Transverse colon (tissue), 4 donors: ENCODE results near the gene XPO6. TPM values are rescaled to one million over a fixed set of nuclear protein-coding genes. Genes with fewer than 3 reads are reported as not detected.

Source experiments
- DNase-seq: peaks from one replicate; pipeline ENCODE4 v3.0.0-alpha.2; 2019
- H3K27ac ChIP-seq, 4 donors: fragments of 200-600 bp; sonication (generic); 2 replicates each; pipeline ENCODE4 v1.5.1; 2016 to 2018; ENCODE audit warnings: inconsistent platforms in 4 of 4
- H3K27me3 ChIP-seq: fragments of 200-600 bp; sonication (generic); 2 replicates; pipeline ENCODE4 v1.5.1; 2017; ENCODE audit warnings: inconsistent platforms
- H3K36me3 ChIP-seq, 4 donors: fragments of 200-600 bp; sonication (generic); 2 replicates each; pipeline ENCODE4 v1.5.1; 2017 to 2019; ENCODE audit warnings: inconsistent platforms in 4 of 4
- H3K4me1 ChIP-seq, 4 donors: fragments of 200-600 bp; sonication (generic); 2 replicates each; pipeline ENCODE4 v1.5.1; 2017 to 2020; ENCODE audit warnings: inconsistent platforms in 4 of 4
- H3K4me3 ChIP-seq, 4 donors: fragments of 200-600 bp; sonication (generic); 1 replicate in 1 of 4; 2 replicates in 3 of 4; pipeline versions ENCODE4 v1.5.1 to v1.6.1; 2017 to 2019; ENCODE audit warnings: inconsistent platforms in 4 of 4
- H3K9me3 ChIP-seq, 2 donors: fragments of 200-600 bp; sonication (generic); 2 replicates each; pipeline ENCODE4 v1.5.1; 2017 to 2019; ENCODE audit warnings: inconsistent platforms in 2 of 2
- EP300 ChIP-seq: sonication (generic); formaldehyde crosslinking; IDR thresholded peaks from one replicate; pipeline ENCODE4 v1.6.1; 2017; ENCODE audit warnings: antibody characterized with exemption, low read depth
- POLR2A ChIP-seq: fragments of 450-650 bp; IDR thresholded peaks from one replicate; pipeline ENCODE4 v1.6.1; 2016; ENCODE audit warnings: antibody characterized with exemption, mild to moderate bottlenecking, moderate library complexity
- POLR2AphosphoS5 ChIP-seq, 3 donors: sonication (generic); formaldehyde crosslinking; IDR thresholded peaks; one replicate each; pipeline ENCODE4 v1.6.1; 2016; ENCODE audit warnings: antibody characterized with exemption in 3 of 3
- WGBS, 2 donors: methylation state at CpG; one replicate each; pipeline ENCODE4 v1.1.5; 2018; ENCODE audit warnings: low coverage in 1 of 2; 5-methylcytosine and 5-hydroxymethylcytosine counted together
- in situ Hi-C, 4 donors: fragments of 200-750 bp; cut with MboI; loops; one replicate each; pipeline versions ENCODE4 v1.15.0 to v1.15.1; 2017; ENCODE audit warnings: low sequenced_read_pairs in 3 of 4, low pct_ligation_motif_present in 1 of 4, low pct_unique_long_range_greater_than_20kb in 1 of 4
- intact Hi-C: fragments of 100-400 bp; cut with DNase I; formaldehyde crosslinking; loops from one replicate; pipeline ENCODE4 v1.15.1; 2023; ENCODE audit warnings: low total_unique reads
- total RNA-seq, 4 donors: library from RNA; depleted of rRNA; stranded (reverse); fragments of >200 nt; gene quantifications; one replicate each; pipeline ENCODE4 v1.1.0, GENCODE V29; 2016
- TF ChIP-seq, protein P1 (sequence below), 5 experiments: fragments of 200-600 bp in 3 of 5; fragments of 450-650 bp in 2 of 5; sonication (generic) in 3 of 5; IDR thresholded peaks; 1 replicate in 2 of 5; 2 replicates in 3 of 5; pipeline ENCODE4 v1.5.1; 2016 to 2017; ENCODE audit warnings: antibody characterized with exemption in 5 of 5, inconsistent platforms in 3 of 5, mild to moderate bottlenecking in 2 of 5, moderate library complexity in 1 of 5

XPO6 gene
- total RNA-seq, 4 donors from 2014 or later: 140 to 254 (median 204) TPM

GRCh38 chr16:28096983-28097899 is 114.5 kb downstream of the XPO6 start:
- H3K4me1 ChIP-seq: no peaks in the 10 kb centered on the region
- H3K27me3 ChIP-seq: no peaks in the 10 kb centered on the region
- in situ Hi-C loops: no loop called here
- H3K4me3 ChIP-seq: no peak overlapping the region
- no peak for TF ChIP-seq POLR2AphosphoS5 (IDR thresholded peaks at IDR 0.05)
- no peak for DNase-seq
- intact Hi-C loops: no loop called here
- H3K9me3 ChIP-seq: no peaks in the 10 kb centered on the region
- 88% methylated on average over 17 of the region's 17 CpGs; no CpG with 5 or more reads in 1 of the 2 donors for WGBS, 2 donors
- H3K36me3 ChIP-seq: peaks cover 0 to 39% (median 18%) of the 10 kb centered on the region in 4 donors
- no peak overlapping the region for H3K27ac ChIP-seq

DNA sequence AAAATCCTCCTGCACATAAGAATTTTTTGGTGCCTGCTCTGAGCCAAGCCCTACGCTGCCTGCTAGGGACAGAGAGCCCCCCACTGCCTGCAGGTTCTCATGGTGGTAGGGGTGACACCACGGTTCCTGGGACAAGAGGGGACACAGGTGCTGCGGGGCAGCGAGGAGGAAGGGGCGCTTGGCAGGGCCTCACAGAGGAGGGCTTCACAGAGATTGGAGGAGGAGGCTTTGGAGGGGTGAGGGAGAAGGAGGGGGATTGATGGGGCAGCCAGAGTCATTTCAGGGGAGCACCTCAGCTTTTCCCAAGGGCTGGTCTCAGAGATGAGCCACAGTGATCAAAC is 118.4 kb downstream of the XPO6 start:
- TF ChIP-seq, protein P1, sequence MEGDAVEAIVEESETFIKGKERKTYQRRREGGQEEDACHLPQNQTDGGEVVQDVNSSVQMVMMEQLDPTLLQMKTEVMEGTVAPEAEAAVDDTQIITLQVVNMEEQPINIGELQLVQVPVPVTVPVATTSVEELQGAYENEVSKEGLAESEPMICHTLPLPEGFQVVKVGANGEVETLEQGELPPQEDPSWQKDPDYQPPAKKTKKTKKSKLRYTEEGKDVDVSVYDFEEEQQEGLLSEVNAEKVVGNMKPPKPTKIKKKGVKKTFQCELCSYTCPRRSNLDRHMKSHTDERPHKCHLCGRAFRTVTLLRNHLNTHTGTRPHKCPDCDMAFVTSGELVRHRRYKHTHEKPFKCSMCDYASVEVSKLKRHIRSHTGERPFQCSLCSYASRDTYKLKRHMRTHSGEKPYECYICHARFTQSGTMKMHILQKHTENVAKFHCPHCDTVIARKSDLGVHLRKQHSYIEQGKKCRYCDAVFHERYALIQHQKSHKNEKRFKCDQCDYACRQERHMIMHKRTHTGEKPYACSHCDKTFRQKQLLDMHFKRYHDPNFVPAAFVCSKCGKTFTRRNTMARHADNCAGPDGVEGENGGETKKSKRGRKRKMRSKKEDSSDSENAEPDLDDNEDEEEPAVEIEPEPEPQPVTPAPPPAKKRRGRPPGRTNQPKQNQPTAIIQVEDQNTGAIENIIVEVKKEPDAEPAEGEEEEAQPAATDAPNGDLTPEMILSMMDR (IDR thresholded peaks at IDR 0.05): no peak
- TF ChIP-seq POLR2AphosphoS5 (IDR thresholded peaks at IDR 0.05): no peak
- no peak for TF ChIP-seq POLR2A
- TF ChIP-seq EP300: no peak
- Histone ChIP-seq H3K4me1 (no peaks in the 10 kb centered on the region), H3K27ac (no peak overlapping the region), H3K9me3 (no peaks in the 10 kb centered on the region), H3K36me3 (peaks cover 0 to 8% (median 0%) of the 10 kb centered on the region in 4 donors), H3K4me3 (no peak overlapping the region), H3K27me3 (no peaks in the 10 kb centered on the region)
- in situ Hi-C loops: no loop called here
- WGBS, 2 donors: 86 to 100% methylated on average over 2 to 5 of the region's 5 CpGs
- intact Hi-C loops: no loop called here
- DNase-seq: no peak

- H3K27ac ChIP-seq: no peak overlapping the region
- no peak for DNase-seq
- no peaks in the 10 kb centered on the region for H3K27me3 ChIP-seq
- peaks cover 0 to 3% (median 0%) of the 10 kb centered on the region in 4 donors for H3K36me3 ChIP-seq
- in situ Hi-C loops: no loop called here
- H3K4me3 ChIP-seq: no peak overlapping the region
- no peaks in the 10 kb centered on the region for H3K4me1 ChIP-seq
- intact Hi-C loops: no loop called here
- WGBS, 2 donors: 82 to 85% methylated on average over 4 to 17 of the region's 17 CpGs
- H3K9me3 ChIP-seq: no peaks in the 10 kb centered on the region
- TF ChIP-seq POLR2AphosphoS5 (IDR thresholded peaks at IDR 0.05) (no peak), POLR2A (no peak), EP300 (no peak)
- TF ChIP-seq, protein P1 (IDR thresholded peaks at IDR 0.05): no peak
These were observed 118.9 kb downstream of the XPO6 start for GRCh38 chr16:28092721-28093384.

GRCh38 chr16:28091656-28092055 is 120.1 kb downstream of the XPO6 start:
- no peaks in the 10 kb centered on the region for H3K4me1 ChIP-seq
- in situ Hi-C loops (no loop called here), intact Hi-C loops (no loop called here)
- no peak for TF ChIP-seq POLR2AphosphoS5 (IDR thresholded peaks at IDR 0.05)
- no peak for TF ChIP-seq EP300
- TF ChIP-seq, protein P1 (IDR thresholded peaks at IDR 0.05): no peak
- TF ChIP-seq POLR2A: no peak
- no peak for DNase-seq
- H3K27me3 ChIP-seq: no peaks in the 10 kb centered on the region
- 91% methylated on average over 12 of the region's 12 CpGs; no CpG with 5 or more reads in 1 of the 2 donors for WGBS, 2 donors
- H3K4me3 ChIP-seq: no peak overlapping the region
- no peaks in the 10 kb centered on the region for H3K9me3 ChIP-seq
- H3K27ac ChIP-seq: no peak overlapping the region
- H3K36me3 ChIP-seq: no peaks in the 10 kb centered on the region
